Immature natural killer cell (primary cell): Measurements from ENCODE around the gene P4HTM. TPM values are rescaled to one million over a fixed set of nuclear protein-coding genes. Genes with fewer than 3 reads are reported as not detected.

ENCODE experiments used
- DNase-seq, 3 donors: peaks; one replicate each; pipeline ENCODE4 v3.0.0; 2022; ENCODE audit warnings: mixed read lengths in 1 of 3
- H3K27ac Mint-ChIP-seq, 6 donors: one replicate each; pipeline ENCODE4 v1.8.0; 2020; ENCODE audit warnings: mixed read lengths in 6 of 6, mild to moderate bottlenecking in 5 of 6, inconsistent platforms in 4 of 6, moderate library complexity in 3 of 6
- H3K27me3 Mint-ChIP-seq, 3 donors: one replicate each; pipeline ENCODE4 v1.8.0; 2020 to 2021; ENCODE audit warnings: low read depth in 3 of 3, mild to moderate bottlenecking in 3 of 3, mixed read lengths in 3 of 3, moderate library complexity in 3 of 3, inconsistent platforms in 1 of 3
- H3K36me3 Mint-ChIP-seq, 3 donors: one replicate each; pipeline ENCODE4 v1.8.0; 2020; ENCODE audit warnings: mixed read lengths in 3 of 3, inconsistent platforms in 2 of 3, mild to moderate bottlenecking in 2 of 3
- H3K4me1 Mint-ChIP-seq, 2 donors: one replicate each; pipeline ENCODE4 v1.8.0; 2020; ENCODE audit warnings: inconsistent platforms in 2 of 2, mild to moderate bottlenecking in 2 of 2, mixed read lengths in 2 of 2, moderate library complexity in 1 of 2
- H3K4me3 Mint-ChIP-seq, 5 donors: one replicate each; pipeline ENCODE4 v1.8.0; 2020; ENCODE audit warnings: mild to moderate bottlenecking in 5 of 5, mixed read lengths in 5 of 5, inconsistent platforms in 3 of 5, moderate library complexity in 3 of 5
- H3K9me3 Mint-ChIP-seq, 6 donors: one replicate each; pipeline ENCODE4 v1.8.0; 2020; ENCODE audit warnings: mild to moderate bottlenecking in 6 of 6, mixed read lengths in 6 of 6, inconsistent platforms in 4 of 6, moderate library complexity in 3 of 6
- polyA plus RNA-seq, 3 donors: library from polyadenylated mRNA; unstranded; fragments of 300-500 nt; fragmentation: Illumina TruSeq; gene quantifications; one replicate each; pipeline ENCODE4 v1.2.3, GENCODE V29; 2021

P4HTM gene
- polyA plus RNA-seq, 3 donors from 2014 or later: 16.8 to 26.8 (median 24.9) TPM

DNA sequence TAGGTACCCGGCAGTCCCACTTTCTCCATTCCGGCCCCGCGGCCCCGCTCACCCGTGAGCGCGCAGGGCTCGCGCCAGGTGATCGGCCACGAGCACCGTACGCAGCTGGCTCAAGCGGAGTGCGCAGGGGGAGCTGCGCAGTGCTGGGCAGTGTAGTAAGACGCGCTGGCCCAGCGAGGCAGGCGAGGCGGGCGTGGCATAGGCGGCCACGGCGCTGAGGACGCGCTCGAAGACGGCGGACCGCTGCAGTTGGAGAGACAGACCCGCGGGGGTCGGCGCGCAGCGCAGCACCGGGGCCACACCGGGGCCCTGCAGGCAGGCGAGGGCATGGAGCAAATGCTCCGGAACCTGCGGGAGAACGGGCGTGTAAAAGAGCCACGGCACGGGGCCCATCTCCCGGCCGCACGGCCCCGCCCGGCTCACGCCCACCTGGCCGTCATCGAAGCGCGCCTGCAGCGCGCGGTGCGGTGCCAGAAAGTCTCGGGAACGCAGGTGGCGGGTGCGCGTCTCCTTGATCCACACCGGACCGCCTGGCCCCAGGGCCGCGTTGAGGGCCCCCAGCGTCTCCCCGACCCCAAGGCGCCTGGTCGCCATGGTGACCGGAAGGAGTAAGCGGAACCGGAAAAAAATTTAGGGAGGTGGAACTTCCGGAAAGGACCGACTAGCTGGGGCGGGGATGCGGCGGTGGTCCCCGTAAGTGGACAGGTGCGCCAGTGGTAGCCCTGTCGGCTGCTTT, 28.1 kb downstream of the P4HTM start, which contains the start of gene DALRD3:
TSS of gene DALRD3 (minus strand) at position 610 of the 736 bp plus-strand sequence. CDS start at position 594, 16 bp downstream.
- Mint-ChIP-seq H3K4me1 (peaks cover 36 to 40% of the 10 kb centered on the region in 2 donors), H3K27me3 (peaks cover 5 to 13% (median 6%) of the 10 kb centered on the region in 3 donors), H3K9me3 (no peaks in the 10 kb centered on the region), H3K27ac (peak within 1 kb of the TSS; percentile 79 to 93 (median 91)), H3K4me3 (peak within 1 kb of the TSS; percentile 89 to 97 (median 91)), H3K36me3 (peaks cover 0 to 5% (median 3%) of the 10 kb centered on the region in 3 donors)
- DNase-seq: peak; percentile 70 to 71 (median 70)

DNA sequence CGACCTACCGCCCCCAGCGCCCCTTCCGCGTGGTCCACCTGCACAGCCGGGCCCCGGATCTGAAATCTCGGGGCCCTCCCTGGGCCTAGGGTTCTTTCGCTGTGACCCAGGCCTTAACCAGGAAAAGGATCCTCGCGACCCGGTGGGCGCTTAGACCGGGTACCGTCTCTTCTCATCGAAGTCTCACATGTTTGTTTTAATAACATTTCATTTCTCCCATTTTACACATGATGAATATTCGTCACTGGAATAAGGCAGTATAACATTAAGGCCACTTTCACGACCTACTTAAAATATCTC, 28.6 kb downstream of the P4HTM start:
- peak overlapping the region; percentile 89 to 97 (median 91) for H3K4me3 Mint-ChIP-seq
- peak overlapping the region; percentile 79 to 93 (median 91) for H3K27ac Mint-ChIP-seq
- peaks cover 6 to 13% (median 6%) of the 10 kb centered on the region in 3 donors for H3K27me3 Mint-ChIP-seq
- H3K4me1 Mint-ChIP-seq: peaks cover 39 to 43% of the 10 kb centered on the region in 2 donors
- no peaks in the 10 kb centered on the region for H3K9me3 Mint-ChIP-seq
- DNase-seq: no peak
- peaks cover 0 to 5% (median 3%) of the 10 kb centered on the region in 3 donors for H3K36me3 Mint-ChIP-seq

DNA sequence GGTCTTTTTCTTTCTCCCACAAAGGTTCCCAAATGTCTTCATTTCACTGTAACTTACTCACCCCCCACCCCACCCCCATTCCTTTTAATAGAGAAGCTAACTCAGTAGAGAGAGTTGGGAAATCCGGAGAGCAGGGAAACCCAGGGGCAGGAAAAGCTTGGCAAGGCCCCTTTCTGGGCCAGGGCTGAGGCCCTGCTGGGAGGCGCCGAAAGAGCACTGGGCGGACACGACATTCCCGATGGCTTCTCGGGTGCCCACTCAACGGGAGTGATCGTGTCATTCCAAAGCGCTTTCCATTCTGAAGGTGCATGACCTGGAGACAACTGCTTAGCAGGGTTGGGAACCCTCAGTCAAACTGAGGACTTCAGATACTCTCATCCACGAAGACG, 29.9 kb downstream of the P4HTM start:
- DNase-seq: no peak
- H3K27ac Mint-ChIP-seq: peak overlapping the region; percentile 69 to 91 (median 84)
- peak overlapping the region; percentile 82 to 97 (median 90) for H3K4me3 Mint-ChIP-seq
- peaks cover 6 to 16% (median 6%) of the 10 kb centered on the region in 3 donors for H3K27me3 Mint-ChIP-seq
- H3K9me3 Mint-ChIP-seq: no peaks in the 10 kb centered on the region
- peaks cover 39 to 47% of the 10 kb centered on the region in 2 donors for H3K4me1 Mint-ChIP-seq
- peaks cover 0 to 12% (median under 1%) of the 10 kb centered on the region in 3 donors for H3K36me3 Mint-ChIP-seq

DNA sequence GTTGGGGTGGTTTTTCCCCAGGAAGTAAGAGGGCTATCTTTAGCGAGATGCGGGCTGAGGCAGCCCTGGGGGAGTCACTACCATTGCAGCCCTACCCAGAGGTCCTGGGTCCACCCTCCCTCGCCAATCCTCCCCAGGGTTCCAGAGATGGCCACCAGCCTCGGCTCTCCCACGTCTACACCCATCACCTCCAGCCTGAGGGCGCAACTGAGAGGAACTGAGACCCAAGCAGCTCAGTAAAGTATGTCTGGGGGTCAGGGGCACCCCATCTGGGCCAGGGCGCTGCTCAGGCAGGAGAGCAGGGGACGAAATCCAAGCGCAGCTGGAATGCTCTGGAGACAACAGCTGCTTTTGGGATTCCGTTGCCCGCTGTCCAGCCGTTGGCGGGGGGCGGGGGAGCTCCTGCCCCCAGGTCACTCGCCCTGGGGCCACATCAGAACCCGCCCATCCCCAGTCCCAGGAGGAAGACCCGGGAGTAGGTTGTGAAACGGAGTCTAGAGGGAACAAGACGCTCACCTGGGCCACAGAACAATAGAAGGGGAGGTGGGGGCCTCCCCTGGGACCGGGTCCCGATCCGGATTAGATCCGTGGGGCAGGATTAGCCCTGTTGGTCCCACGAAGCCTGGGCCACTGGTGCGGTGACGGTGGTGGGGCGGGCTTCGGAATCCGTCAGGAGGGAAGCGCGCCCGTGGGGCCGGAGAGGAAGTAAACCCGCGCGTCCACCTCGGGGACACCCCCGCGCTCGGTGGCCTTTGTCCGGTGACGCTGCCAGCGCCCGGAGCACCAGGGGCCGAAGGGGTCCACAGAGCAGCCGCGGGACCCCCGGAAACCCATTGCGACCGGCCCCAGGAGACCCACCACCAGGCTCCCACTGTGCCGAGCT, 30.5 kb downstream of the P4HTM start:
- peaks cover 40 to 47% of the 10 kb centered on the region in 2 donors for H3K4me1 Mint-ChIP-seq
- peak overlapping the region; percentile 90 to 99 (median 97) for H3K4me3 Mint-ChIP-seq
- H3K27me3 Mint-ChIP-seq: peaks cover 6 to 16% (median 6%) of the 10 kb centered on the region in 3 donors
- DNase-seq: no peak
- H3K27ac Mint-ChIP-seq: peak overlapping the region; percentile 69 to 97 (median 89)
- H3K36me3 Mint-ChIP-seq: peaks cover 0 to 12% (median 0%) of the 10 kb centered on the region in 3 donors
- no peaks in the 10 kb centered on the region for H3K9me3 Mint-ChIP-seq

DNA sequence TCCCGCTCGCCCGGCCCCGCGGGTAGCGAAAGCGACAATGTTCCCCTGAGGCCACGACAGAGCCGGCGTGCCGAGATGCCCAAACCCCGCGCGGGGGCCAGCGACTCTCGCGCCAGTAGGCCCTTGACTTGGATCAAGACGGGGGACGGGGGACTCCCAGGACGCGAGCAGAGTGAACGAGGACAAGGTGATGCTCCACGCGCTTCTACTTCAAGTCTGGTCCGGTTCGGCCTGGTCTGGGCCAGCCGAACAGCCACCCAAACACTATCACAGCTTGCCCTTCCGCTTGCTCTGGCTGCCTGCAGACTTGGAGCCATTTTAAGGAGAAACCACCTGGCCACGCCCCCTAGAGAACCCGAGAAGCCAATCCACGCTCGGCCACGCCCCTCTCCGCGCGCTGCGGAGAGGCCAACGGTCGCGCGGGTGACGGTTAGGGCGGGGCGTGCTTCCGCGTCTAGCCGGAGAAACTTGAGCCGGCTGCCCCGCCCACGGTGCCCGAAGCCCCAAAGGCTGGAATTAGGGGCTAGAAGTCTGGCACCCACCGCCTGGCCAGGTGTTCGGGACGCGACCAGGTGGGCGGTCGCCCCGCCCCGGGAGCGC, 31.3 kb downstream of the P4HTM start:
- peak overlapping the region; percentile 91 to 98 (median 96) for H3K27ac Mint-ChIP-seq
- peak; percentile 99 for DNase-seq
- peaks cover 38 to 47% of the 10 kb centered on the region in 2 donors for H3K4me1 Mint-ChIP-seq
- H3K27me3 Mint-ChIP-seq: peaks cover 6 to 16% (median 6%) of the 10 kb centered on the region in 3 donors
- H3K9me3 Mint-ChIP-seq: no peaks in the 10 kb centered on the region
- peaks cover 0 to 14% (median 0%) of the 10 kb centered on the region in 3 donors for H3K36me3 Mint-ChIP-seq
- peak overlapping the region; percentile 90 to 99 (median 97) for H3K4me3 Mint-ChIP-seq

DNA sequence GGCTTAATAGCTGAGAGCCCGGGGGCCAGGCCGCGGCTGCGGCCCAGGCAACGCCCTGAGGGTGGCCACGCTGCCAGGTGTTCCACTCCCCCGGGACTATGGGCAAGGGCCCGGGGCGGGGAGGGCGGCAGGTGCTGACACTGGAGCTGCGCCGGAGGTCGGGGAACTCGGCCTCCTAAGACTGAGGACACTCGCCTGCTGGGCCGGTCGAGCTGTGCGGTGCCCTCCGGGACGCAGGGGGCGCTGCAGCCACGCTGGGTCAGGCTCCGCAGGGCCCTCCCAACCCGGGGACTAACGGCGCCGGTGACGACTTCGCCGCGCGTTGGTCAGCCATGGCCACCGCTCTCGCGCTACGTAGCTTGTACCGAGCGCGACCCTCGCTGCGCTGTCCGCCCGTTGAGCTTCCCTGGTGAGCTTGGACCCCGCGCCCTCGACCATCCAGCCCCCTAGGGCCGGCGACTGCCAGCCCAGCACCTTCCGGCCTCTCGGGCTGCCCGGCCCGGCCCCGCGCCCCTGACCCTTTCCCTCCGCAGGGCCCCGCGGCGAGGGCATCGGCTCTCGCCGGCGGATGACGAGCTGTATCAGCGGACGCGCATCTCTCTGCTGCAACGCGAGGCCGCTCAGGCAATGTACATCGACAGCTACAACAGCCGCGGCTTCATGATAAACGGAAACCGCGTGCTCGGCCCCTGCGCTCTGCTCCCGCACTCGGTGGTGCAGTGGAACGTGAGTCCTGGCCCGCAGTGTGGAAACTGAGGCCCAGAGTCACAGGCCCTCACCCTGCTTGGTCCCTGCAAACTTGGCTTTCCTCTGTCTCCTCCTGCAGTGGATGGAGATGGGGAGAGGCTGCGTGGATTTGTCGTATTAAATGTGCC, 32.0 kb downstream of the P4HTM start, which contains the start of gene NDUFAF3:
TSS of gene NDUFAF3 (plus strand) at position 309 of the 875 bp plus-strand sequence. CDS start at position 333, 24 bp downstream.
- H3K27ac Mint-ChIP-seq: peak within 1 kb of the TSS; percentile 91 to 98 (median 96)
- peaks cover 40 to 47% of the 10 kb centered on the region in 2 donors for H3K4me1 Mint-ChIP-seq
- peaks cover 0 to 14% (median 0%) of the 10 kb centered on the region in 3 donors for H3K36me3 Mint-ChIP-seq
- H3K27me3 Mint-ChIP-seq: peaks cover 6 to 16% (median 6%) of the 10 kb centered on the region in 3 donors
- DNase-seq: peak; percentile 90 to 91 (median 91)
- no peaks in the 10 kb centered on the region for H3K9me3 Mint-ChIP-seq
- peak within 1 kb of the TSS; percentile 92 to 99 (median 97) for H3K4me3 Mint-ChIP-seq

DNA sequence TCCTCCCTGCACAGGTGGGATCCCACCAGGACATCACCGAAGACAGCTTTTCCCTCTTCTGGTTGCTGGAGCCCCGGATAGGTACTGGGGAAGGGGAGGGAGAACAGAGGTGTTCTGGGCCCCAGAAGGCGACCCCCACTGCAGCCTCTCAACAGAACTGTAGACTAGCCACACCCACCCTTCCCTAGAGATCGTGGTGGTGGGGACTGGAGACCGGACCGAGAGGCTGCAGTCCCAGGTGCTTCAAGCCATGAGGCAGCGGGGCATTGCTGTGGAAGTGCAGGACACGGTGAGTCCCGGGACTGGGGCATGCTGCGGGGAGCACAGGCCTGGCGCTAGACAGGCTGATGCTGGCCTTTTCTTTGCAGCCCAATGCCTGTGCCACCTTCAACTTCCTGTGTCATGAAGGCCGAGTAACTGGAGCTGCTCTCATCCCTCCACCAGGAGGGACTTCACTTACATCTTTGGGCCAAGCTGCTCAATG, 32.7 kb downstream of the P4HTM start:
- H3K27me3 Mint-ChIP-seq: peaks cover 5 to 16% (median 6%) of the 10 kb centered on the region in 3 donors
- H3K4me3 Mint-ChIP-seq: peak overlapping the region; percentile 91 to 97 (median 94)
- H3K27ac Mint-ChIP-seq: peak overlapping the region; percentile 91 to 98 (median 96)
- peaks cover 0 to 14% (median 0%) of the 10 kb centered on the region in 3 donors for H3K36me3 Mint-ChIP-seq
- DNase-seq: no peak
- H3K9me3 Mint-ChIP-seq: no peaks in the 10 kb centered on the region
- peaks cover 44 to 47% of the 10 kb centered on the region in 2 donors for H3K4me1 Mint-ChIP-seq

DNA sequence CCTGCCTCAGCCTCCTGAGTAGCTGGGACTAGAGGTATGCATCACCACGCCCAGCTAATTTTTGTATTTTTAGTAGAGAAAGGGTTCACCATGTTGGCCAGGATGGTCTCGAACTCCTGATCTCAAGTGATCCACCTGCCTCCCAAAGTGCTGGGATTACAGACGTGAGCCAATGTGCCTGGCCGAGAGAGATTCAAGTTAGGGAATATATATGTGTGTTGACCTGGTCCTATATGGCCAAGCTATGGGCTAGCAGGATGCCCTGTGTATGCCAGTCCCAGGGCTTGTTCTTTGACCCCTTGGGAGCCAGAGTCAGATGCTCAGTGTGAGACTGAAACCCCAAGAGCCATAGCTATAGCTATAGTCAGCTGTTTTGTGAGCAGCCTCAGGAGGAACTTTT, 33.7 kb downstream of the P4HTM start:
- peaks cover 6 to 19% (median 8%) of the 10 kb centered on the region in 3 donors for H3K27me3 Mint-ChIP-seq
- no peak for DNase-seq
- peaks cover 49 to 54% of the 10 kb centered on the region in 2 donors for H3K4me1 Mint-ChIP-seq
- no peaks in the 10 kb centered on the region for H3K9me3 Mint-ChIP-seq
- peaks cover 0 to 14% (median 0%) of the 10 kb centered on the region in 3 donors for H3K36me3 Mint-ChIP-seq
- H3K27ac Mint-ChIP-seq: peak overlapping the region in 5 of 6 donors; percentile 14 to 81 (median 32)
- H3K4me3 Mint-ChIP-seq: peak overlapping the region; percentile 33 to 97 (median 91)

DNA sequence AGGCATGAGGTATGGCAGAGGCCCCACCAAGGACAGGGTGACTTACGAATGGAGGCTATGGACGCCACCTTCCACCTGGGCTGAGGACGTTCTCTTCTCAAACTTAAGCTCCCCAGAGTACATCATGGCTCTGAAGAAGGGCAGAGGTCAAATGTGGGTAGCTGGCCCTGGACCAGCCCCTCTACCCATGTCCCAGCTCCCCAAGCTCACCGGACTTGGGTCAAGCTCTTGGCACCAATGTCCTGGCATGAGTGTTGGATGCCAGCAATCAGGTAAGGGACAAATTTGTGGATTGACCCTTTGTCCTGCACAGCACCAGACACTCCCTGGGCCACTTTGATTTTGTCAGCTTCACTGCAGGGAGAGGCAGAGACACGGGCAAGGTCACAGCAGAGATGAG, 34.4 kb downstream of the P4HTM start:
- H3K9me3 Mint-ChIP-seq: no peaks in the 10 kb centered on the region
- peaks cover 53 to 58% of the 10 kb centered on the region in 2 donors for H3K4me1 Mint-ChIP-seq
- H3K4me3 Mint-ChIP-seq: peak overlapping the region in 1 of 5 donors; percentile 33
- peak overlapping the region in 1 of 6 donors; percentile 16 for H3K27ac Mint-ChIP-seq
- H3K36me3 Mint-ChIP-seq: peaks cover 0 to 14% (median 0%) of the 10 kb centered on the region in 3 donors
- DNase-seq: no peak
- peaks cover 11 to 23% (median 12%) of the 10 kb centered on the region in 3 donors for H3K27me3 Mint-ChIP-seq

DNA sequence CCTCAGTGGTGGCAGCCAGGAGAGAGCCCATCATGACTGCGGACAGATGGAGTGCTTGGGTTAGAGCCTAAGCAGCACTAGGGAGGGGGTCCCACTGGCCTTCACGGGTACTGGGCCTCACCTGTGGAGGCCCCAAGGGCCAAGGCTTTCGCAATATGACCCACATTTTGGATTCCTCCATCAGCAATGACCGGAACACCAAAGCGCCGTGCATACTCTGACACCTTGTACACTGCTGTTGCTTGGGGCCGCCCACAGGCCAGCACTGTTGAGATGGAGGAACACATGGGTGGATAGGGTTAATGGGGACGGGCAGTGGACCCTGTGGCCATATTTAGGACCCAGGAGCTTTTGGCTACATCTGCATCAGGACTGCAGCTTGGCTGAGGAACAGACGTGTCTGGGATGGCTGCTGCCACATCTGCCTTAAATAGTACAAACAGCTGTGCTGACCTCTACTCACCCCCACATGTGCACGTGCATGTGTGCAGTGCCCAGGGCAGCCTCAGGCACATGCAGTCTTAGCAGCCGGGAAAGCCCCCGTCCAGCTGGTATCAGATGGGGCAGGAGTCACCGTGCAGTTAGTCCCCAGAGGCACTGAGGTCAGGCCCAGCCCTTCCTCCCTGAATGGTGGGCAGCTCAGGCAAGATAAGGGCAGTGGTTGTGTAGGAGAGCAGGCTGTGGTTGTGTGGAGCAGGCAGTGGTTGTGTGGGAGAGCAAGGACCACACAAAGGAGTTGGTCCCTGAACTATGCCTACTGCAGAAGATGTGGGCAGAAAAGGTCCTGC, 35.2 kb downstream of the P4HTM start:
- DNase-seq: no peak
- Mint-ChIP-seq H3K27ac (peak overlapping the region in 3 of 6 donors; percentile 53 to 84 (median 67)), H3K4me3 (peak overlapping the region in 2 of 5 donors; percentile 11 to 33), H3K9me3 (no peaks in the 10 kb centered on the region), H3K27me3 (peaks cover 11 to 24% (median 15%) of the 10 kb centered on the region in 3 donors), H3K4me1 (peaks cover 51 to 56% of the 10 kb centered on the region in 2 donors), H3K36me3 (peaks cover 0 to 14% (median 0%) of the 10 kb centered on the region in 3 donors)

DNA sequence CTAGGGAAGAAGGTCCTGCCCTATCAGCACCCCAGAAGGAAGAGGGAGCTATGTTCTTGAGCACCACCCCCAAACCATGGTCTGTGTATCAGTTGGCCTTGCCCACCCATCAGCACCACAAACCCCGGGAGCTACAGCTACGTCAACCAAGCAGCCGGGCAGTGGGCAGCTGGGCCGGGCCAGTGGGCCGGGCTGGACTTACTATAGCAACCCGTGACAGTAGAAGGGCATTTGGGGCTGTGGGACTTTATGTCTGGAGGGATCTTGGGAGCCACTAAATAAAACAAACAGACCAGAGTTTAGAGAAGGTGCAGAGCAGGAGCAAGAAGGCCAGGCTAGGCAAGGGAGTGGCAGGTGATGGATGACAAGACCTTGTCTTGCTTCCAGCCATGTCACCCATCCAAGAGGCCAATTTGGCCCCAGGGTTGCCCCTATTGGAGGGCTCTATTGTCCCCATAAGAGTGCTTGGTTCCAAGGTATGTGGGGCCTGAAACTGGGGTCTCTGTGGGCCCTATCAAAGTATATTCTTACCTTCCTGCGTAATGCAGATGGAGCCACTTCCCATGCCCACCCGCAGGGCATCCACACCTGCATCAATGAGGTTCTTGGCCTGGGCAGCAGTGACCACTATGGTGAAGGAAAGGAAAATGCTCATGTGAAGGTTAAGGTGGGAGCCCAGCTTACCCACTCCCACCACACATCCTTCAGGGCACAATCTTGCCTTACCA, 35.9 kb downstream of the P4HTM start:
- Mint-ChIP-seq H3K27ac (peak overlapping the region in 5 of 6 donors; percentile 34 to 84 (median 67)), H3K4me3 (peak overlapping the region in 1 of 5 donors; percentile 11), H3K9me3 (no peaks in the 10 kb centered on the region), H3K36me3 (peaks cover 0 to 14% (median 0%) of the 10 kb centered on the region in 3 donors), H3K4me1 (peaks cover 46 to 53% of the 10 kb centered on the region in 2 donors), H3K27me3 (peaks cover 11 to 22% (median 15%) of the 10 kb centered on the region in 3 donors)
- DNase-seq: no peak
